DMS153 (cell line): ENCODE measurements around the gene IGFBP4.

Source experiments
- DNase-seq: peaks from one replicate; lab custom pipeline; 2025; lab: John Stamatoyannopoulos, UW

The IGFBP4 gene

GRCh38 chr17:40432864-40433528, 10.3 kb upstream of the IGFBP4 start:
- no peak for DNase-seq

- DNase-seq = no peak
These were observed 9.5 kb upstream of the IGFBP4 start for GRCh38 chr17:40433551-40434415.

GRCh38 chr17:40436636-40437035, 6.6 kb upstream of the IGFBP4 start:
- DNase-seq = no peak

GRCh38 chr17:40437095-40437732, 6.0 kb upstream of the IGFBP4 start:
- DNase-seq = no peak

- no peak for DNase-seq
These were observed 3.1 kb upstream of the IGFBP4 start for GRCh38 chr17:40440166-40440565.

- DNase-seq = peak; percentile 34
These were observed 656 bp upstream of the IGFBP4 start for GRCh38 chr17:40442392-40443195.

GRCh38 chr17:40443988-40444899, 994 bp downstream of the IGFBP4 start:
- DNase-seq = no peak

- no peak for DNase-seq
These were observed 2.7 kb downstream of the IGFBP4 start for GRCh38 chr17:40445751-40446468.

GRCh38 chr17:40447148-40447644, 3.9 kb downstream of the IGFBP4 start:
- DNase-seq = no peak

GRCh38 chr17:40447806-40448205, 4.6 kb downstream of the IGFBP4 start:
- DNase-seq = no peak

- no peak for DNase-seq
These were observed 5.0 kb downstream of the IGFBP4 start for GRCh38 chr17:40448213-40448638.

- DNase-seq = peak; percentile 55
These were observed 5.5 kb downstream of the IGFBP4 start for GRCh38 chr17:40448639-40449261.

GRCh38 chr17:40450175-40450574, 6.9 kb downstream of the IGFBP4 start:
- DNase-seq = no peak

- no peak for DNase-seq
These were observed 8.2 kb downstream of the IGFBP4 start for GRCh38 chr17:40451420-40451819.

- no peak for DNase-seq
These were observed 9.1 kb downstream of the IGFBP4 start for GRCh38 chr17:40452216-40452787.

- no peak for DNase-seq
These were observed 9.7 kb downstream of the IGFBP4 start for GRCh38 chr17:40452921-40453378.

- no peak for DNase-seq
These were observed 10.8 kb downstream of the IGFBP4 start for GRCh38 chr17:40453881-40454612.

GRCh38 chr17:40454613-40454995, 11.4 kb downstream of the IGFBP4 start:
- no peak for DNase-seq
